NK-92 (cell line): ENCODE results near the gene VAMP4.
"Not testable (repeated sequence)": the region's sequence is repeated elsewhere in the genome, so short reads cannot be mapped to it uniquely, and the experiment has no call there.

ENCODE experiments used
- DNase-seq: peaks from one replicate; lab custom pipeline; 2025; ENCODE audit not compliant: unreplicated experiment; lab: John Stamatoyannopoulos, UW

VAMP4 gene

DNA sequence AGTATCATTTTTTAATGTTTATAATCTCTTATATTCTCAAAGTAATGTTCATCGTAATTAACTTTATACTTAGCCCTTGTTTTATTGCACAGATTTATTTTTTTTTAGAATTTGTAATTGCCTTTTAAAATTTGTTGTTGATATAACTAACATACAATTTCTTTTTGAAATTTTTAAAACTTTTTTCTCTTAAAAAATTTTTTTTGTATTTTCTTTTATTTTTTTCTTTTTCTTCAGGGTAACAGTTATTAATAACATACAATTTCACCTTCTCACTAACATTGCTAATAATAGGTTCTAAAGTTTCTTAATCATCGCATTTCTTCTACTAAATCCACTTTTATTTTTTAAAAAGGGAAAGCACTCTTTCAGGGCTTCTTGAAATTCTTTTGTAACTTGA is 11.3 kb upstream of the VAMP4 start:
- DNase-seq = no peak

DNA sequence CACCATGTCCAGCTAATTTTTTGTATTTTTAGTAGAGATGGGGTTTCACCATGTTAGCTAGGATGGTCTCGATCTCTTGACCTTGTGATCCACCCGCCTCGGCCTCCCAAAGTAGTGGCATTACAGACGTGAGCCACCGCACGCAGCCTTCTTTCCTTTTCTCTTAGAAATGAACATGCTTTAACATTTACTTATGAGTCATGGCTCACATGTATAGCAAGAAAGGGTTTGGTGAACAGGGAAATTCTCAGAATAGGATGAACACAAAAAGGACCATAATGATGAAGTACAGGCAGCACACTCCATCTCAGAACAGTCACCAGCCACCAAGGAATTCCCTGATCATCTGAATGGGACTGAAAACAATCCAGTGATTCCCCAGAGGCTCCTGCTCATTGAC is 9.4 kb upstream of the VAMP4 start:
- no peak for DNase-seq

DNA sequence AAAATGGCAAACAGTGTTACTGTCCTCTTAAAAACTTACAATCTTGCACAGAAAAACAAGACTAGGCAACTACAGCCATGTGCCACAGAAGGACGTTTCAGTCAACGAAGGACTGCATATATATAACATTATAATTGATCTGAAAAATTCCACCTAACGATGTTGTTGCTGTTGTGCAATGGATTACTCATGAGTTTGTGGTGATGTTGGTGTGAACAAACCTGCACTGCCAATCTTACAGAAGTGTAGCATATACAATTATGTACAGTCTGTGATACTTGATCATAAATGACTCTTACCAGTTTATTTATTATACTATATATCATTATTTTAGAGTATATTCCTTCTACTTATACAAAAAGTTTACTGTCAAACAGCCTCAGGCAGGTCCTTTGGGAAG is 6.8 kb upstream of the VAMP4 start:
- no peak for DNase-seq

DNA sequence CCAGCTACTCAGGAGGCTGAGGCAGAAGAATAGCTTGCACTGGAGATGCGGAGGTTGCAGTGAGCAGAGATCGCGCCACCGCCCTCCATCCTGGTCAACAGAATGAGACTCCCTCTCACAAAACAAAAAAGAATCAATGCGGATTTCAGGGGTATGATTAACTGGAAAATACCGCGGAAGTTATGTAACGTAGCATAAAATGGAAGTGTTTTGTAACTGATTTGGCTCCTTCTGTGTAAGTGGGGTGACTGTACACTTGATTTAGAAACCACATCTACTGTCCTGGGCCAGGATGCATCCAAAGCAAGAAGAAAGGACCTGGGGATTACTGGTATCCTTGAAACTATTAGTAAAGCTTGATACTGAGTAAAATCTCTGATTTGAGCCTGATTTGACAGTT is 3.1 kb upstream of the VAMP4 start:
- no peak for DNase-seq

DNA sequence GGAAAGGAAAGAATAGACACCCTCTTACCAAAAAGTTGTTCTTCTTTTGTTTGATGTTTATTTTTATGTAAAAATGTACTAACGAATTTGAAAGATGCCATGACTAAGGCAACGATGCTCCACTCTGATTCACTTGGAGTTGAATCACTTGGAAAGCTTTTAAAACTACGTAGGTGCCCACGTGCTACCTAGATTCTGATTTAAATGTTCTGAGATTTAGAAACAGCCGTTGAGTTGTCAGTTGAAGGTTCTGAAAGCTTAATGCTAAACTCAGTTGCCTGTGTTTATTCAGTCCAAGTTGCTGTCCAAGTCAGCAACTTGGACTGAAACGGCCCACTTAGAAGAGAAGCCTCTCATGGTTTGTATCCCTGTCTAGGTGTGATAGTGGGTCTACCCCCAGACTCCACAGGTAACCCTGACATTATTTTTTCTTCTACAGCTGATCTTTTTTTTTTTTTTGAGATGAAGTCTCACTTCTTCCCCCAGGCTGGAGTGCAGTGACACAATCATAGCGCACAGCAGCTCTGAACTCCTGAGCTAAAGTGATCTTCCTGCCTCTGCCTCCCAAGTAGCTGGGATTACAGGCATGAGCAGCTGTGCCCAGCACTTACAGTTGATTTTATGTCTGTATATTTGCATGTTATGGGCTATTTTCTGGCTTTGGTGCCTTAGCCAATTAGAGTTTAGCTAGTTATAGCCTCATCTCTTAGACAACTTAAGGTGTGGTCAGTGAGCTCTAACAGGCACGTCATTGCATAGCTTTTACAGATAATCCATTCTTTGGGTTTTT is 1.4 kb upstream of the VAMP4 start:
- DNase-seq = no peak

DNA sequence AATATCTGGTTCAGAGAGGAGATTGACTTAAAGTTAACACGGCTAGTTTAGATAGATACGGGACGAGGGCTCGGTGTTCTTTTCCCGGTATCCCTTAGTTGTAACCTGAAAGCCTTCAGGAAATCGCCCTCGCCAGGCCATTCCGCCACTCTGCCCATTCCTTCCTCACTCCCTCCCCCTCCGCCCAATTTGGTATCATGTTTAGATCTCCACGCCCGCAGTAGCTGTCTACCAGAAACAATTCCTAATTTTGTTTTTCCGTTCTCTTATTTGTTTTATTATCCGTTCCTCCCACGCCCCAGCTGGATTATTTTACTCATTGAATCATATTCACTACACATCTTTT is 685 bp upstream of the VAMP4 start:
- no peak for DNase-seq

DNA sequence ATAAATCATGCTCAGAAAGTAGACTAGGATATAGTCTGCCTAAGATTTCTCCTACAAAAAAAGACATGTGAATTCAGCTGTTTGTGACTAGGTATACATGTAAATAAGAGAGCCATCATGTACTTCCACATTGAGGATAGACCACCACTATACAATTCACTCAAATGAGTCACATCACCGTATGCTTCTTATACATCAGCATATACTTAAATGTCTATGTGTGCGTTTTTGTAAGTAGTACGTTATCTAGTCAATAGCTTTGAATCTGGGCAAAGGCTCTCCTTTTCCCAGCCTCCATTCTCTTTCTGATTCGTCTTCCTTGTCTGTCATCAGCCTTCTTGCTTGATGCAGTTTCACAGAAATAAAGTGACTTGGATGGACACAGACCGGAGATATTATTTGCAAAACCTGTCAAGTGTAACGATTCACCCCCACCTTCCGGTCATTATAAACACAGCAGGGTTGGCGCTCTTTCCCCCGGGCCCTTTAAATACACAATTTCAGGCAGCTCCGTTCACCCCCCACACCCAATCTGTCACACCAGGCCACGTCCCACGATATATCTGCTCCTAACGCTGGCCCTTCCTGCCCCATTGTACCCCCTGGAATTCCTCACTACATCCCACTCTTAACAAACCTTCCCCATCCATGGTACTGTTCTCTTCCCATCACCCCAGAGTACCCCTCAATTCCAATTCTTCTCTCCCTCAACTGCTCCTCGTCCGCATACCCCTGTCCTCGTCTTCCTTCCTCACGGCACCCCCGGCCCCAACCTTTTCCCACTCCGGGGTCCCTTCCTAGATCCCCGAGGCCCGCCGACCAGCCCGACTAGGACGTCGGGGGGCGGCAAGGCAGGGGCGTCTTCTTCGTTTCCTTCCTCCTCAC is 636 bp downstream of the VAMP4 start:
- DNase-seq = no peak

DNA sequence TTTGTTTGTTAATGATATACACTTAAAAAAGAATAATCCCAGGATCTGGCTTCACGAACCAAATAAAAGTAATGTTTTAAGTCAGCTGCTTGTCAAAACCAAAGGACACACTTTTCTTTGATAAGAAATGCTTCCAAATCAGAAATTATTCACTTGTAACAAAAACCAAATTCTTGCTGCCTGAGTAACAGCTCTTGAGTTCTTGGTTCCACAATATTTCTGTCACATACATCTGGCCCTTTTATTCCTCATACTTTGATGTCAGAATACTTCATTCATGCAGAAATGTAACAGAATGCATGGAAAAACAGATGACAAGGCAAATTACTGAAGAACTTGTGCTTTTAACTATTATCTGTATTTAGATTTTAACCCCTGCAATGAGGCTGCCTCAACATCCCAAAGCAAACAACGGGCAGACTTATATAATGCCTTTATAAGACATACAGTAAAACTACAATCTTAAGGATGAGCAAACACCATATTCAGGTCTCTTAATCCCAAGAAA is 1.5 kb downstream of the VAMP4 start:
- DNase-seq = no peak

DNA sequence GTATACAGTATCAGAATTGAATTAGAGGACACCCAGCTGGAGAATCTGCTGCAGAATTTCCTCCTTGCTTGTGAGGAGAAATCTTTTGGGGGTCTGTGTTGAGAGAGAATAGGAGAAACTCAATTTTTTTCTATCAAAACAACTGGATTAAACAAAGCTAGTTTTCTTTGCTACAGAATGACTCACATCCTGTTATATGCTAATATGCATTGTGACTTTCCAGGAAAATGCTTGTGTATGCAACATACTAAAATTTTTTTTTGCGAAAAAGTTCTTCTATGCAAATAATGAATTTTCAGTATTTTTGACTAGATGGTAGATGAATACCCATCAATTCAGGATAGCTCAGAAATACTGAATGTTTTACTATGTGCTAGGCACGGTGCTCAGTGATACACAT is 2.2 kb downstream of the VAMP4 start:
- DNase-seq = no peak

DNA sequence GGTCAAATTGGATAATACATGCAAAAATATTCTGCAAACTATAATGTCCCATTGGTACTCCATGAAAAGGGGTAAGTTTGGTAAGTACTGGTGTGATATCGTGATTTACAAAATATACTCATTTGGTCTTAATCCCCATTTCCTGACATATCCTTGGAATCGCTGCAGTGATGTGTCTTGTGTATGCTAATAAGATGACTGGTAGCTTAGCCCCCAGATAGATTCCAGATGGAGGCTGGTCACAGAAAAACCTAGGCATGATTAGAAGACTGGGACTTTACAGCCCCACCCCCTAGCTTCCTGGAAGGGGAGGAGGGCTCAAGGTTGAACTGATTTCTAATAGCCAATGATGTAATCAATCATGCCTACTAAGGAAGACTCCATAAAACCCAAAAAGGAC is 3.0 kb downstream of the VAMP4 start:
- DNase-seq = no peak

DNA sequence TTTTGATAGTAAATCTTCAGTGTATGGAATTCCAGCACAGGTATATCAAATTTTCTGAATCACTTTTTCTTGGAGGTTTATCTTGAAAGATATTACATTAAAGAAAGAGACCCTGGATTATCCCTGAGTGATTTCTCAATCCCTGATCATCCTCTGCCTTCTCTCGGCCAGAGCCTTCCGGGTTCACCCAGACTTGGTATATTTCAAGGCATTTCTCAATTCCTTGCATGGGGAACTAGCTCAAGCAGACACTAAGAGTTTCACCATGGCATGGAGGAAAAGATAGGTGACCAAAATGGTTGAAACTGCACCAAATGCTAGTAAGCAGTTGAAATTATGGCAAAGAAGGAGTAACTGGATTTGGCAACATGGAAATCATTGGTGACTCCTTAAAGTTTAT is 5.7 kb downstream of the VAMP4 start:
- DNase-seq = no peak

DNA sequence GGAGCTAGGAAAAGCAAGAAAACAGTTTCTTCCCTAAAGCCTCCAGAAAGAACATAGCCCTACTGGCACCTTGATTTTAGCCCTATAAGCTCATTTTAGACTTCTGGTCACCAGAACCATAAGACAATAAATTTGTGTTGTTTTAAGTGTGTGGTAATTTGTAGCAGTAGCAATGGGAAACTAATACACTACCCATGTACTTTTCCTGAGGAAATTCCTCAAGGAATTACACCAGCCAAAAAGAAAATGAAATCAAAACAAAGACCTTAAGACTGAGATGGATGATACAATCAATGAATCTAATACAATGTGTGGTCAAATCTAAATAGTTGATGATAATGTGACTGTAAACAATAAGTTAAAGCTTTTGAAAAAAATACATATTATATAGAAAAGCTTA is 11.8 kb downstream of the VAMP4 start:
- no peak for DNase-seq

DNA sequence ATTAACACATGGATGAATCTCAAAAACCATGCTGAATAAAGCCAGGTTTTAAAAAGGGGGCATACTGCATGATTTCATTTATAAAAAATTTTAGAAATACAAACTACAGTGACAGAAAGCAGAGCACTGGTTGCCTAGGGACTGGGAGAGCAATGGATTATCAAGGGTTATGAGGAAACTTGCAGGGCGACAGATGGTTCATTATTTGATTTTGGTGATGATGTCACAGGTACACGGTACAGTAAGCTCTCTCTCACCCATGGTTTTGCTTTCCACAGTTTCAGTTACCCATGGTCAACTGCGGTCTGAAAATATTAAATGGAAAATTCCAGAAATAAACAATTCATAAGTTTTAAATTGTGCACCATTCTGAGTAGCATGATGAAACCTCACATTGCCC is 14.1 kb downstream of the VAMP4 start:
- no peak for DNase-seq

DNA sequence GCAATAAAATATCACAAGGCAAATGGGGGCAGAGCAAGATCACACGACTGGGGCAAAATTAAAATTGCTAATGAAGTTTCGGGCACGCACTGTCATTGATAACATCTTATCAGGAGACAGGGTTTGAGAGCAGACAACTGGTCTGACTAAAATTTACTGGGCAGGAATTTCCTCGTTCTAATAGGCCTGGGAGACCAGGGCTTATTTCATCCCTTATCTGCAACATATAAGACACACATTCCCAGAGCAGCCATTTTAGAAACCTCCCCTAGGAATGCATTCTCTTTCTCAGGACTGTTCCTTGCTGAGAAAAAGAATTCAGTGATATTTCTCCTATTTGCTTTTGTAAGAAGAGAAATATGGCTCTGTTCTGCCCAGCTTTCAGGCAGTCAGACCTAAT is 18.7 kb downstream of the VAMP4 start:
- DNase-seq = not testable (repeated sequence)

DNA sequence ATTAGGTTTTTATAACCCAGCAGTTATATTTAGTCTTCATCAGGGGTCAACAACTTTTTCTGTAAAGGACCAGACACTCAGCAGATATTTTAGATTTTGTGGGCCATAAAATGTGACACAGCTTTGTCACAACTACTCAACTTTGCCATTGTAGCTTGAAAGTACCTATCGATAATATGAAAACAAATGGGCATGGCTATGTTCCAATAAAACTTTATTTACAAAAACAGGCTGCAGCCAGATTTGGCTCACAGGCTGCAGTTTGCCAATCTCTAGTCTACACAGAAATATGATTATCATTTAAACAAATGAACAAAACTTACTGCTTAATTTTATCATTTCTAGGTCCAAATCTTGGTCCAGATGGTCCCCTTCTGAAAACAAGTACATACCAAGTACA is 23.0 kb downstream of the VAMP4 start:
- no peak for DNase-seq

DNA sequence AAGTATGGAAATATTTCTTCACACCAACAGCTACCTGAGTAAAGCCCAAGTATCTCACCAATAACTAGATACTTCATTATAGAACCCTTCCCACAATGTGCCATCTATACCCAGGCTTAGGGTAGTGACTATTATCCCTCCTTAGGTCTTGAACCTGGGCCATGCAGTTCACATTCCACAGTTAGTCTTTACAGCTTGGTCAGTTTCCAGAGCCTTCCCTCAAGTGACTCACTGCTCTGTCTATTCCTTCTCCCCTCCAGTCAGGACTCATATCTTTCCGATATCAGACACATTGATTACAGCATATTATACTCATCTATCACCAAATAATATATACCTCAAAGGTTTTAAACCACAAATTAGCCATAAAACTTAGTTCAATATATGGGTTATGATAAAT is 23.6 kb downstream of the VAMP4 start:
- DNase-seq = no peak

DNA sequence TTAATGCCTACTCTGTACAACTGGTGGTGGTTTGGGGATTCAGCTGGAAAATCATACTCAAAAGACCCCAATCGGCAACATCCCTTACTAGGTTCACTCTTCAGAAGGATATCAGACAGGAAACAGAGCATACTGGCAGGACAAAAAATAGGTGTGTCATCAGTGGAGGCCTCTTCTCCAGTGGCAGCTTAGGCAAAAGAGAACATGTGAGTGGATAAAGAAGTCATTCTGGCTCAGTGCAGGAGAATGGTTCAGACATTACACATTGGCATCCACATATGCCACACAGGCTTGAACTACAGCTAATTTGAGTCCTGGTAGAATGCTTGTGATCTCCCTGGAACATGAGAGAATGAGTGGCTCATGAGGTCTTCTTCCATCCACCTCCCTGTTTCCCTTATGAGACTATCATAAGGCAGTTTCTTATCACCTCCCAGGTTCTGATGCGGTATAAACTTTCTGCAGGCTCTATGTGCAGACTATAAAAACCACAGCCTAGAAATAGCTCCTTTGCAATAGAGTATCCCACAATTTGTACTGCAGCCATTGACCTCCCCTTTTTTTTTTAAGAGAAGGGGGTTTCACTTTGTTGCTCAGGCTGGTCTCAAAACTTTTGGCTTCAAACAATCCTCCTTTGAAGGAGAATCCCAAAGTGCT is 24.7 kb downstream of the VAMP4 start:
- DNase-seq = no peak

DNA sequence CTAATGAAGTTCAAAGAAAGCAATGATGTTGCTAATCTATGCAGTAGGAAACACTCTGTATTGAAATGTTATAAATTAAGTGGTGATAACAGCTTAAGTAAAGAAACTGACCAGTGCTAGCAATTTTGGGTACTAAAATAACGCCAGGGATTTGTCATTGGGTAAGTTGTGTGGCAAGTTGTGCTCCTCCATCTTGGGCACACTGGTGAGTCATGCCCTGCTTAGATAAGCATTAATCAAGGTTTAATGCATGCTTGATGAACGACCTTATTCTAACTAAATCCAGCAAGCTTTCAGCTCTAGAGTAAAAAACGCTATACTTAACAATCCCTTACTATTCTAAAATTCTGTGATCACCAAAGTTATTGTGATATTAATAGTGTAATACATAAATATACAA is 25.2 kb downstream of the VAMP4 start:
- DNase-seq = no peak

DNA sequence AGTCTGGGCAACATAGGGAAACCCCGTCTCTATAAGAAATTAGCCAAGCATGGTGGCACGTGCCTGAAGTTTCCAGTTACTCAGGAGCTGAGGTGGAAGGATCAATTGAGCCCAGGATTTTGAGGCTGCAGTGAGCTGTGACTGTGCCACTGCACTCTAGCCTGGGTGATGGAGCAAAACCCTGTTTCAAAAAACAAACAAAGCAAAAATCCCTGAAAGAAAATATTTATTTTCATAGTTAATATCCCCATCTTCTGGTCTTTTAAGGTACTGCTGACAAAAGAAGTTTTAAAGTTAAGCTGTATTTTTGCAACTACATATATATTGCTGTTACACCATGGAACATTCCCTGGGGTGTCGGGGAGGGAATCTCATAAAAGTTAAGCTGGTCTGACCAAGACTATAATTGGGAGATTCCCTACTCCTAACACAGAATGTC is 26.0 kb downstream of the VAMP4 start:
- DNase-seq = no peak

DNA sequence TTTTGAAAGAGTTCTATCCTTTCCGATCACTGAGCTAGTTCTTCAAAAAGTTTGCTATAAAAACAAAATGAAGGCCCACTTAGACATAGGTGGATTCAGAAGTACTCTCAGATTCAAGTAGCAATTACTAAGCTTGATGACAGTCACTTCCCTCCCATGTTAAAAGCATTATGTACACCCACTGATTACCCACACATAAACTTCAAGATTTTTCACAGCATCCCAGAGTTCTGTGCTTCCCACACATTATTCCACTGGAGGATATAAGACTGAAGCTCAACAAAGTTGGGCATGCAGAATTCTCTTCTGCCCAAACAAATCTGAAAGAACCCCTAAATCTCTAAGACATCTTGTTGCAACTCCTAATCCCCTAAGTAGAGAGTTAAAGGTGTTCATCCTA is 29.5 kb downstream of the VAMP4 start:
- no peak for DNase-seq

DNA sequence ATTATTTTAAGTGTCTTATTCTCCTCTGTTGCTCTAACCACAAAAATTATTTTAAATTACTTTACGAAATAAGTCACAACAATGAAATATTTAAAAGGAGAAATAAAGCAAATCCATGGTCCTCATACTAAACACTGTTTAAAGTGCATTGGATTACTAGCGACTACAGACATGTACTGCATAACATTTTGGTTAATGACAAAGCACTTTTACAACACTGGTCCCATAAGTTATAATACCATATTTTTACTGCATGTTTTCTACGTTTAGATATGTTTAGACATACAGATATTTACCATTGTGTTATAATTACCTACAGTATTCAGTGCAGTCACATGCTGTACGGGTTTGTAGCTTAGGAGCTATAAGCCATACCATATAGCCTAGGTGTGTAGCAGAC is 30.2 kb downstream of the VAMP4 start:
- no peak for DNase-seq

DNA sequence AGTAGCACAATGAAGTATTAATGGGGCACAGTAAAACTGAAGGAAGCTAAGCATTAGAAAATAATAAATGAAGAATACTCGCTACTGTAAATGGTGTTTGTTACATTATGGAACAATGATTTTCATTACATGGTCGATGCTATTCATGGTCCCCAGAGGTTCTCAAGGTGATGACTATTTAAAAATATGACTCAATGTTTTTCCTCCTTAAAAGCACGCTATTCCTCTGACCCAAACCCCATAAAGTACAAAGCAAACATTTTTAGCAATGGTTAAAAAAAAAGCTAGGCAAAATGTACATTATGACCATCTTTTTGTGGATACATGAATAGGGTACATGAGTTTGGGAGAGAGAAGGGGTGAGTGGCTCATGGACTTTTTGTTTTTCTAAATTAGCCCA is 34.3 kb downstream of the VAMP4 start:
- no peak for DNase-seq
